Measurements from ENCODE around the gene AARS1. TPM values are rescaled to one million over a fixed set of nuclear protein-coding genes. Genes with fewer than 3 reads are reported as not detected.

AARS1 gene
- total and polyA plus RNA-seq, 2 experiments from 2014 or later = 105 to 292 TPM

DNA sequence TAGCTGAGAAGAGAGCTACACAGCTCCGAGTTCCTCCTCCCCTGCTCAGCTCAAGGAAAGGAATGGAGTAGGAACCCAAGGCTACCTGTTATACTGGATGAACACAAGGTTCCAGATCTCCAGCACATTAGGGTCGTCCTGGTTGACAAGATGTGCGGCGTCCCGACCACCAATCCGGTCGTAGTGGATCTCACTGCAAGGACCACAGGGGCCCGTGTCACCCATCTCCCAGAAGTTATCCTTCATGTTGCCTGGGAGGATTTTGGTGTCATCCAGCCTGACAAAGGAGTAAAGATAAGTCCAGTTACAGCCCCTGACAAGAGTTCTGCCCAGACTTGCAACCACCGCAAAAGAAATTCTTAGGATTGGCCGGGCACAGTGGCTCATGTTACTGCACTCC is 17.6 kb downstream of the AARS1 start:
- Histone ChIP-seq H3K9me2 (ENCODE audit: insufficient read depth) (no peaks in the 10 kb centered on the region), H3K36me3 (ENCODE audit: insufficient read depth) (peaks cover 90% of the 10 kb centered on the region), H4K20me1 (replicated peaks; ENCODE audit: insufficient read depth) (peaks cover 65% of the 10 kb centered on the region), H2AFZ (no peak overlapping the region), H3K4me2 (no peak overlapping the region), H3F3A (replicated peaks; ENCODE audit: low read depth) (peaks cover 59% of the 10 kb centered on the region), H3K27me3 (ENCODE audit: insufficient read depth) (no peaks in the 10 kb centered on the region), H3K79me2 (replicated peaks; ENCODE audit: insufficient read depth) (peaks cover 43% of the 10 kb centered on the region), H3K27ac (ENCODE audit: low read depth) (no peak overlapping the region), H3K4me3 (no peak overlapping the region), H3K4me1 (ENCODE audit: insufficient read depth) (no peaks in the 10 kb centered on the region)
- H3K4me3 Mint-ChIP-seq = no peak overlapping the region
- TF ChIP-seq, protein P1, sequence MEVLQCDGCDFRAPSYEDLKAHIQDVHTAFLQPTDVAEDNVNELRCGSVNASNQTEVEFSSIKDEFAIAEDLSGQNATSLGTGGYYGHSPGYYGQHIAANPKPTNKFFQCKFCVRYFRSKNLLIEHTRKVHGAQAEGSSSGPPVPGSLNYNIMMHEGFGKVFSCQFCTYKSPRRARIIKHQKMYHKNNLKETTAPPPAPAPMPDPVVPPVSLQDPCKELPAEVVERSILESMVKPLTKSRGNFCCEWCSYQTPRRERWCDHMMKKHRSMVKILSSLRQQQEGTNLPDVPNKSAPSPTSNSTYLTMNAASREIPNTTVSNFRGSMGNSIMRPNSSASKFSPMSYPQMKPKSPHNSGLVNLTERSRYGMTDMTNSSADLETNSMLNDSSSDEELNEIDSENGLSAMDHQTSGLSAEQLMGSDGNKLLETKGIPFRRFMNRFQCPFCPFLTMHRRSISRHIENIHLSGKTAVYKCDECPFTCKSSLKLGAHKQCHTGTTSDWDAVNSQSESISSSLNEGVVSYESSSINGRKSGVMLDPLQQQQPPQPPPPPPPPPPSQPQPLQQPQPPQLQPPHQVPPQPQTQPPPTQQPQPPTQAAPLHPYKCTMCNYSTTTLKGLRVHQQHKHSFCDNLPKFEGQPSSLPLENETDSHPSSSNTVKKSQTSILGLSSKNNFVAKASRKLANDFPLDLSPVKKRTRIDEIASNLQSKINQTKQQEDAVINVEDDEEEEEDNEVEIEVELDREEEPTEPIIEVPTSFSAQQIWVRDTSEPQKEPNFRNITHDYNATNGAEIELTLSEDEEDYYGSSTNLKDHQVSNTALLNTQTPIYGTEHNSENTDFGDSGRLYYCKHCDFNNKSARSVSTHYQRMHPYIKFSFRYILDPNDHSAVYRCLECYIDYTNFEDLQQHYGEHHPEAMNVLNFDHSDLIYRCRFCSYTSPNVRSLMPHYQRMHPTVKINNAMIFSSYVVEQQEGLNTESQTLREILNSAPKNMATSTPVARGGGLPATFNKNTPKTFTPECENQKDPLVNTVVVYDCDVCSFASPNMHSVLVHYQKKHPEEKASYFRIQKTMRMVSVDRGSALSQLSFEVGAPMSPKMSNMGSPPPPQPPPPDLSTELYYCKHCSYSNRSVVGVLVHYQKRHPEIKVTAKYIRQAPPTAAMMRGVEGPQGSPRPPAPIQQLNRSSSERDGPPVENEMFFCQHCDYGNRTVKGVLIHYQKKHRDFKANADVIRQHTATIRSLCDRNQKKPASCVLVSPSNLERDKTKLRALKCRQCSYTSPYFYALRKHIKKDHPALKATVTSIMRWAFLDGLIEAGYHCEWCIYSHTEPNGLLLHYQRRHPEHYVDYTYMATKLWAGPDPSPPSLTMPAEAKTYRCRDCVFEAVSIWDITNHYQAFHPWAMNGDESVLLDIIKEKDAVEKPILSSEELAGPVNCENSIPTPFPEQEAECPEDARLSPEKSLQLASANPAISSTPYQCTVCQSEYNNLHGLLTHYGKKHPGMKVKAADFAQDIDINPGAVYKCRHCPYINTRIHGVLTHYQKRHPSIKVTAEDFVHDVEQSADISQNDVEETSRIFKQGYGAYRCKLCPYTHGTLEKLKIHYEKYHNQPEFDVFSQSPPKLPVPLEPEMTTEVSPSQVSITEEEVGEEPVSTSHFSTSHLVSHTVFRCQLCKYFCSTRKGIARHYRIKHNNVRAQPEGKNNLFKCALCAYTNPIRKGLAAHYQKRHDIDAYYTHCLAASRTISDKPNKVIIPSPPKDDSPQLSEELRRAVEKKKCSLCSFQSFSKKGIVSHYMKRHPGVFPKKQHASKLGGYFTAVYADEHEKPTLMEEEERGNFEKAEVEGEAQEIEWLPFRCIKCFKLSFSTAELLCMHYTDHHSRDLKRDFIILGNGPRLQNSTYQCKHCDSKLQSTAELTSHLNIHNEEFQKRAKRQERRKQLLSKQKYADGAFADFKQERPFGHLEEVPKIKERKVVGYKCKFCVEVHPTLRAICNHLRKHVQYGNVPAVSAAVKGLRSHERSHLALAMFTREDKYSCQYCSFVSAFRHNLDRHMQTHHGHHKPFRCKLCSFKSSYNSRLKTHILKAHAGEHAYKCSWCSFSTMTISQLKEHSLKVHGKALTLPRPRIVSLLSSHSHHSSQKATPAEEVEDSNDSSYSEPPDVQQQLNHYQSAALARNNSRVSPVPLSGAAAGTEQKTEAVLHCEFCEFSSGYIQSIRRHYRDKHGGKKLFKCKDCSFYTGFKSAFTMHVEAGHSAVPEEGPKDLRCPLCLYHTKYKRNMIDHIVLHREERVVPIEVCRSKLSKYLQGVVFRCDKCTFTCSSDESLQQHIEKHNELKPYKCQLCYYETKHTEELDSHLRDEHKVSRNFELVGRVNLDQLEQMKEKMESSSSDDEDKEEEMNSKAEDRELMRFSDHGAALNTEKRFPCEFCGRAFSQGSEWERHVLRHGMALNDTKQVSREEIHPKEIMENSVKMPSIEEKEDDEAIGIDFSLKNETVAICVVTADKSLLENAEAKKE (CRISPR knock-in tag; IDR thresholded peaks at IDR 0.05) = no peak
- 0 out of 2 replicates have a peak, but pooled peaks have one; percentile 11 for TF ChIP-seq POLR2AphosphoS5 (IDR thresholded peaks at IDR 0.05; ENCODE audit: low read depth)
- H3K27me3 Mint-ChIP-seq (ENCODE audit: insufficient read depth, low read depth, poor library complexity) = peaks cover 7% of the 10 kb centered on the region
- ATAC-seq (no peak), DNase-seq (ENCODE audit: low spot score) (no peak)
- no peak overlapping the region for H3K27ac Mint-ChIP-seq
- no peaks in the 10 kb centered on the region for H3K4me1 Mint-ChIP-seq
- H3K36me3 Mint-ChIP-seq (ENCODE audit: low read depth) = peaks cover 98% of the 10 kb centered on the region
- H3K9me3 Mint-ChIP-seq = no peaks in the 10 kb centered on the region; the same call in 2 of the 3 replicates

GRCh38 chr16:70270176-70270575 is 19.1 kb downstream of the AARS1 start:
- Histone ChIP-seq H3K36me3 (ENCODE audit: insufficient read depth) (peaks cover 93% of the 10 kb centered on the region), H3K79me2 (replicated peaks; ENCODE audit: insufficient read depth) (peaks cover 38% of the 10 kb centered on the region), H3K4me3 (no peak overlapping the region), H3K9me2 (ENCODE audit: insufficient read depth) (no peaks in the 10 kb centered on the region), H3F3A (replicated peaks; ENCODE audit: low read depth) (peaks cover 63% of the 10 kb centered on the region), H3K27ac (ENCODE audit: low read depth) (no peak overlapping the region), H4K20me1 (replicated peaks; ENCODE audit: insufficient read depth) (peaks cover 66% of the 10 kb centered on the region), H3K27me3 (ENCODE audit: insufficient read depth) (no peaks in the 10 kb centered on the region), H2AFZ (no peak overlapping the region), H3K4me2 (no peak overlapping the region), H3K4me1 (ENCODE audit: insufficient read depth) (no peaks in the 10 kb centered on the region)
- TF ChIP-seq, protein P2, sequence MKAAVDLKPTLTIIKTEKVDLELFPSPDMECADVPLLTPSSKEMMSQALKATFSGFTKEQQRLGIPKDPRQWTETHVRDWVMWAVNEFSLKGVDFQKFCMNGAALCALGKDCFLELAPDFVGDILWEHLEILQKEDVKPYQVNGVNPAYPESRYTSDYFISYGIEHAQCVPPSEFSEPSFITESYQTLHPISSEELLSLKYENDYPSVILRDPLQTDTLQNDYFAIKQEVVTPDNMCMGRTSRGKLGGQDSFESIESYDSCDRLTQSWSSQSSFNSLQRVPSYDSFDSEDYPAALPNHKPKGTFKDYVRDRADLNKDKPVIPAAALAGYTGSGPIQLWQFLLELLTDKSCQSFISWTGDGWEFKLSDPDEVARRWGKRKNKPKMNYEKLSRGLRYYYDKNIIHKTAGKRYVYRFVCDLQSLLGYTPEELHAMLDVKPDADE (IDR thresholded peaks at IDR 0.05) = no peak
- TF ChIP-seq ZNF331 (CRISPR knock-in tag; IDR thresholded peaks at IDR 0.05; ENCODE audit: low read depth) (no peak), NANOG (IDR thresholded peaks at IDR 0.05; ENCODE audit: borderline replicate concordance) (no peak), EZH2phosphoT487 (IDR thresholded peaks at IDR 0.05; ENCODE audit: unreplicated experiment) (no peak), CREB1 (CRISPR knock-in tag; IDR thresholded peaks at IDR 0.05; ENCODE audit: low read depth) (no peak), STAT1 (IDR thresholded peaks at IDR 0.05; ENCODE audit: unreplicated experiment) (no peak), ZNF114 (CRISPR knock-in tag; IDR thresholded peaks at IDR 0.05) (no peak), EZH2 (IDR thresholded peaks at IDR 0.05; ENCODE audit: low read depth, unreplicated experiment) (no peak)
- H3K27me3 Mint-ChIP-seq (ENCODE audit: insufficient read depth, low read depth, poor library complexity) = peaks cover 10% of the 10 kb centered on the region
- H3K4me3 Mint-ChIP-seq = no peak overlapping the region
- H3K9me3 Mint-ChIP-seq = no peaks in the 10 kb centered on the region; the same call in 2 of the 3 replicates
- ATAC-seq (no peak), DNase-seq (ENCODE audit: low spot score) (no peak)
- H3K27ac Mint-ChIP-seq = no peak overlapping the region; the same call in 1 of the 2 replicates
- no peaks in the 10 kb centered on the region for H3K4me1 Mint-ChIP-seq
- peaks cover 96% of the 10 kb centered on the region for H3K36me3 Mint-ChIP-seq (ENCODE audit: low read depth)

Data from GM23338 (cell line).